MM.1S (cell line): ENCODE data around the gene UBE2R2.

Source experiments
- CTCF ChIP-seq: fragments of 300-600 bp; sonication (generic); IDR thresholded peaks from 2 replicates; pipeline ENCODE4 v1.5.1; 2016; ENCODE audit warnings: antibody characterized with exemption, low read length, mixed read lengths
- EZH2 ChIP-seq: fragments of 300-600 bp; sonication (generic); optimal IDR thresholded peaks from 2 replicates; pipeline ENCODE3; 2017; ENCODE audit warnings: low read depth, mild to moderate bottlenecking, antibody characterized with exemption, low read length, mixed read lengths
- EZH2phosphoT487 ChIP-seq: fragments of 300-600 bp; sonication (generic); IDR thresholded peaks from 2 replicates; pipeline ENCODE4 v1.6.1; 2018; ENCODE audit warnings: antibody characterized with exemption, low read length

- TF ChIP-seq CTCF (no peak), EZH2 (no peak), EZH2phosphoT487 (no peak)
Observed at GRCh38 chr9:33787839-33788238, 29.1 kb upstream of the UBE2R2 start.
